Activated CD4-positive, alpha-beta T cell treated with anti-CD3 and anti-CD28 coated beads, Interleukin-2, amount 10 ng/mL, durations not matched to agents 7 days and 5 days (primary cell): ENCODE data around the gene ACP2. TPM values are rescaled to one million over a fixed set of nuclear protein-coding genes. Genes with fewer than 3 reads are reported as not detected.
A peak's percentile ranks its signal among the peaks of the same experiment; 100 is the strongest.

Experiments used
- CTCF ChIA-PET: fragments of 350-600 bp; sonication (Branson Sonifier 250); formaldehyde crosslinking; loops from one replicate; lab custom pipeline; 2021; ENCODE audit warnings: antibody characterized with exemption; lab: Charles Lee
- POLR2A ChIA-PET: fragments of 350-600 bp; sonication (Branson Sonifier 250); formaldehyde crosslinking; loops from one replicate; lab custom pipeline; 2021; ENCODE audit warnings: antibody characterized with exemption; lab: Charles Lee
- DNase-seq: peaks from one replicate; pipeline ENCODE4 v3.0.0-alpha.2; 2020
- H3K27ac Mint-ChIP-seq: one replicate; pipeline ENCODE4 v1.8.0; 2021; ENCODE audit warnings: mild to moderate bottlenecking, moderate library complexity, mixed read lengths
- H3K27me3 Mint-ChIP-seq: one replicate; pipeline ENCODE4 v1.8.0; 2021; ENCODE audit warnings: mixed read lengths
- H3K36me3 Mint-ChIP-seq: one replicate; pipeline ENCODE4 v1.8.0; 2021; ENCODE audit warnings: low read depth, mixed read lengths
- H3K4me1 Mint-ChIP-seq: one replicate; pipeline ENCODE4 v1.8.0; 2021; ENCODE audit warnings: mixed read lengths
- H3K4me3 Mint-ChIP-seq: one replicate; pipeline ENCODE4 v1.8.0; 2021; ENCODE audit warnings: mild to moderate bottlenecking, moderate library complexity, mixed read lengths
- H3K9me3 Mint-ChIP-seq: one replicate; pipeline ENCODE4 v1.8.0; 2021; ENCODE audit warnings: mixed read lengths
- total RNA-seq, 2 experiments: library from RNA; stranded (reverse); gene quantifications; one replicate each; pipeline ENCODE4 v1.2.3, GENCODE V29; 2021

Gene ACP2
- 10 to 100 TPM; 28.0 to 31.7 TPM for total RNA-seq

GRCh38 chr11:47248664-47249377, at the start of gene ACP2:
Gene ACP2, minus strand, starts transcription at chr11:47248814. Its CDS starts 25 bp downstream, at chr11:47248789.
- POLR2A ChIA-PET: interaction anchor here (0.5 to 1.4 kb wide), 7 partner anchors 12 to 62 kb away, joined by 3 to 9 read pairs (median 4); partner anchors contain the start of gene DDB2
- Mint-ChIP-seq H3K27ac (peak within 1 kb of the TSS; percentile 95), H3K4me1 (peaks cover 24% of the 10 kb centered on the region), H3K27me3 (no peaks in the 10 kb centered on the region), H3K4me3 (peak within 1 kb of the TSS; percentile 91), H3K36me3 (peaks cover 17% of the 10 kb centered on the region), H3K9me3 (no peaks in the 10 kb centered on the region)
- CTCF ChIA-PET: interaction anchor here (0.7 to 4.7 kb wide), 18 partner anchors 11 to 206 kb away, joined by 3 to 48 read pairs (median 3); partner anchors contain the start of genes DDB2 and NR1H3
- peak; percentile 90 for DNase-seq

GRCh38 chr11:47296045-47296444, 47.4 kb upstream of the ACP2 start:
- POLR2A ChIA-PET: no interaction called here
- Mint-ChIP-seq H3K27ac (no peak overlapping the region), H3K9me3 (peaks cover 8% of the 10 kb centered on the region), H3K4me3 (no peak overlapping the region), H3K27me3 (no peaks in the 10 kb centered on the region), H3K36me3 (peaks cover 74% of the 10 kb centered on the region), H3K4me1 (peaks cover 4% of the 10 kb centered on the region)
- no peak for DNase-seq
- CTCF ChIA-PET: no interaction called here

GRCh38 chr11:47295385-47295784, 46.8 kb upstream of the ACP2 start:
- POLR2A ChIA-PET: no interaction called here
- no peak for DNase-seq
- Mint-ChIP-seq H3K4me1 (peaks cover 1% of the 10 kb centered on the region), H3K9me3 (peaks cover 6% of the 10 kb centered on the region), H3K27me3 (no peaks in the 10 kb centered on the region), H3K27ac (no peak overlapping the region), H3K36me3 (peaks cover 74% of the 10 kb centered on the region), H3K4me3 (no peak overlapping the region)
- CTCF ChIA-PET: interaction anchor here (0.6 kb wide), 1 partner anchor 66 kb away, joined by 3 read pairs; no protein-coding TSS in a partner anchor

GRCh38 chr11:47289856-47290255, 41.2 kb upstream of the ACP2 start:
- Mint-ChIP-seq H3K9me3 (no peaks in the 10 kb centered on the region), H3K4me3 (no peak overlapping the region), H3K4me1 (no peaks in the 10 kb centered on the region), H3K27me3 (no peaks in the 10 kb centered on the region), H3K36me3 (peaks cover 70% of the 10 kb centered on the region), H3K27ac (no peak overlapping the region)
- ChIA-PET CTCF (interaction anchor here (0.6 to 2.8 kb wide), 2 partner anchors 9 to 14 kb away, joined by 3 to 10 read pairs; no protein-coding TSS in a partner anchor), POLR2A (interaction anchor here (0.6 kb wide), 1 partner anchor 41 kb away, joined by 3 read pairs; the partner anchor contains the start of gene ACP2)
- no peak for DNase-seq

GRCh38 chr11:47288066-47288465, 39.5 kb upstream of the ACP2 start:
- no peaks in the 10 kb centered on the region for H3K4me1 Mint-ChIP-seq
- ChIA-PET CTCF (interaction anchor here (0.6 to 2.8 kb wide), 4 partner anchors 12 to 197 kb away, joined by 3 to 10 read pairs (median 4); no protein-coding TSS in a partner anchor), POLR2A (no interaction called here)
- no peaks in the 10 kb centered on the region for H3K27me3 Mint-ChIP-seq
- no peak overlapping the region for H3K27ac Mint-ChIP-seq
- no peaks in the 10 kb centered on the region for H3K9me3 Mint-ChIP-seq
- no peak for DNase-seq
- H3K4me3 Mint-ChIP-seq: no peak overlapping the region
- H3K36me3 Mint-ChIP-seq: peaks cover 82% of the 10 kb centered on the region

- no peak for DNase-seq
- Mint-ChIP-seq H3K9me3 (no peaks in the 10 kb centered on the region), H3K4me1 (no peaks in the 10 kb centered on the region), H3K4me3 (no peak overlapping the region), H3K36me3 (peaks cover 78% of the 10 kb centered on the region), H3K27me3 (no peaks in the 10 kb centered on the region), H3K27ac (no peak overlapping the region)
- CTCF ChIA-PET: interaction anchor here (3.0 kb wide), 1 partner anchor 15 kb away, joined by 9 read pairs; no protein-coding TSS in a partner anchor
- POLR2A ChIA-PET: no interaction called here
Measured at GRCh38 chr11:47285969-47286770, 37.6 kb upstream of the ACP2 start.

- ChIA-PET CTCF (interaction anchor here (1.0 to 3.0 kb wide), 2 partner anchors 9 to 13 kb away, joined by 3 to 9 read pairs; no protein-coding TSS in a partner anchor), POLR2A (no interaction called here)
- Mint-ChIP-seq H3K4me3 (no peak overlapping the region), H3K27ac (no peak overlapping the region), H3K36me3 (peaks cover 64% of the 10 kb centered on the region), H3K4me1 (no peaks in the 10 kb centered on the region), H3K27me3 (no peaks in the 10 kb centered on the region), H3K9me3 (no peaks in the 10 kb centered on the region)
- no peak for DNase-seq
Measured at GRCh38 chr11:47284151-47284550, 35.5 kb upstream of the ACP2 start.

- Mint-ChIP-seq H3K36me3 (peaks cover 63% of the 10 kb centered on the region), H3K27me3 (no peaks in the 10 kb centered on the region), H3K4me3 (no peak overlapping the region), H3K27ac (peak overlapping the region; percentile 16), H3K4me1 (no peaks in the 10 kb centered on the region), H3K9me3 (no peaks in the 10 kb centered on the region)
- ChIA-PET POLR2A (no interaction called here), CTCF (no interaction called here)
- DNase-seq: no peak
Measured at GRCh38 chr11:47282462-47282861, 33.8 kb upstream of the ACP2 start.

- no peaks in the 10 kb centered on the region for H3K4me1 Mint-ChIP-seq
- no peaks in the 10 kb centered on the region for H3K9me3 Mint-ChIP-seq
- CTCF ChIA-PET: no interaction called here
- no peak overlapping the region for H3K27ac Mint-ChIP-seq
- peaks cover 66% of the 10 kb centered on the region for H3K36me3 Mint-ChIP-seq
- POLR2A ChIA-PET: no interaction called here
- H3K27me3 Mint-ChIP-seq: no peaks in the 10 kb centered on the region
- H3K4me3 Mint-ChIP-seq: no peak overlapping the region
- no peak for DNase-seq
Measured at GRCh38 chr11:47280860-47281259, 32.2 kb upstream of the ACP2 start.

- H3K4me3 Mint-ChIP-seq: no peak overlapping the region
- POLR2A ChIA-PET: no interaction called here
- no peak for DNase-seq
- H3K27me3 Mint-ChIP-seq: no peaks in the 10 kb centered on the region
- CTCF ChIA-PET: no interaction called here
- no peaks in the 10 kb centered on the region for H3K4me1 Mint-ChIP-seq
- no peaks in the 10 kb centered on the region for H3K9me3 Mint-ChIP-seq
- peaks cover 64% of the 10 kb centered on the region for H3K36me3 Mint-ChIP-seq
- H3K27ac Mint-ChIP-seq: no peak overlapping the region
Measured at GRCh38 chr11:47280099-47280498, 31.5 kb upstream of the ACP2 start.

GRCh38 chr11:47278769-47279168, 30.2 kb upstream of the ACP2 start:
- DNase-seq: no peak
- Mint-ChIP-seq H3K4me3 (no peak overlapping the region), H3K36me3 (peaks cover 63% of the 10 kb centered on the region), H3K9me3 (no peaks in the 10 kb centered on the region), H3K27ac (no peak overlapping the region), H3K27me3 (no peaks in the 10 kb centered on the region), H3K4me1 (peaks cover 2% of the 10 kb centered on the region)
- CTCF ChIA-PET: interaction anchor here (0.6 kb wide), 1 partner anchor 166 kb away, joined by 4 read pairs; no protein-coding TSS in a partner anchor
- POLR2A ChIA-PET: no interaction called here

GRCh38 chr11:47278058-47278457, 29.4 kb upstream of the ACP2 start:
- ChIA-PET POLR2A (no interaction called here), CTCF (no interaction called here)
- H3K4me1 Mint-ChIP-seq: peaks cover 6% of the 10 kb centered on the region
- H3K9me3 Mint-ChIP-seq: no peaks in the 10 kb centered on the region
- no peak overlapping the region for H3K4me3 Mint-ChIP-seq
- H3K36me3 Mint-ChIP-seq: peaks cover 63% of the 10 kb centered on the region
- no peaks in the 10 kb centered on the region for H3K27me3 Mint-ChIP-seq
- DNase-seq: no peak
- H3K27ac Mint-ChIP-seq: no peak overlapping the region

GRCh38 chr11:47276923-47277322, 28.3 kb upstream of the ACP2 start:
- POLR2A ChIA-PET: no interaction called here
- no peaks in the 10 kb centered on the region for H3K9me3 Mint-ChIP-seq
- H3K4me3 Mint-ChIP-seq: no peak overlapping the region
- peaks cover 17% of the 10 kb centered on the region for H3K4me1 Mint-ChIP-seq
- peaks cover 58% of the 10 kb centered on the region for H3K36me3 Mint-ChIP-seq
- CTCF ChIA-PET: no interaction called here
- no peak overlapping the region for H3K27ac Mint-ChIP-seq
- H3K27me3 Mint-ChIP-seq: no peaks in the 10 kb centered on the region
- DNase-seq: no peak
